Ascending aorta (tissue), 2 donors: ENCODE data around the gene TREX2. TPM values are rescaled to one million over a fixed set of nuclear protein-coding genes. Genes with fewer than 3 reads are reported as not detected.
A peak's percentile ranks its signal among the peaks of the same experiment; 100 is the strongest.

ENCODE experiments used
- DNase-seq, 2 donors: peaks; one replicate each; pipeline ENCODE4 v3.0.0-alpha.2; 2019; ENCODE audit warnings: low spot score in 2 of 2
- H3K27ac ChIP-seq, 2 donors: fragments of 200-600 bp; sonication (generic); one replicate each; pipeline ENCODE4 v1.5.1; 2016 to 2017; ENCODE audit warnings: mild to moderate bottlenecking in 1 of 2
- H3K27me3 ChIP-seq: fragments of 200-600 bp; sonication (generic); one replicate; pipeline ENCODE4 v1.5.1; 2017
- H3K36me3 ChIP-seq, 2 donors: fragments of 200-600 bp; sonication (generic); one replicate each; pipeline ENCODE4 v1.5.1; 2016
- H3K4me1 ChIP-seq, 2 donors: fragments of 200-600 bp; sonication (generic); one replicate each; pipeline ENCODE4 v1.5.1; 2016 to 2017; ENCODE audit warnings: mild to moderate bottlenecking in 1 of 2
- H3K4me3 ChIP-seq, 2 donors: fragments of 200-600 bp; sonication (generic); one replicate each; pipeline ENCODE4 v1.5.1; 2016 to 2017; ENCODE audit warnings: mild to moderate bottlenecking in 1 of 2
- H3K9me3 ChIP-seq, 2 donors: fragments of 200-600 bp; sonication (generic); one replicate each; pipeline ENCODE4 v1.5.1; 2016
- CTCF ChIP-seq, 3 experiments: fragments of 200-600 bp in 2 of 3; fragments of 450-650 bp in 1 of 3; sonication (generic) in 2 of 3; IDR thresholded peaks; one replicate each; pipeline ENCODE4 v1.5.1; 2016 to 2019; ENCODE audit warnings: antibody characterized with exemption in 3 of 3, mild to moderate bottlenecking in 1 of 3, moderate library complexity in 1 of 3
- intact Hi-C: fragments of 100-400 bp; cut with DNase I; formaldehyde crosslinking; loops from one replicate; pipeline ENCODE4 v1.15.1; 2023
- total RNA-seq: library from RNA; depleted of rRNA; stranded (reverse); fragments of >200 nt; gene quantifications from one replicate; pipeline ENCODE4 v1.1.0, GENCODE V29; 2016

TREX2 gene
- total RNA-seq, 1 donor from 2014 or later, result 0.21 TPM

- intact Hi-C loops, result no loop called here
- no peaks in the 10 kb centered on the region for H3K4me1 ChIP-seq
- H3K27me3 ChIP-seq, result peaks cover 5% of the 10 kb centered on the region
- no peaks in the 10 kb centered on the region for H3K9me3 ChIP-seq
- H3K27ac ChIP-seq, result no peak overlapping the region
- DNase-seq, result no peak
- no peaks in the 10 kb centered on the region for H3K36me3 ChIP-seq
- no peak for TF ChIP-seq CTCF (IDR thresholded peaks at IDR 0.05)
- H3K4me3 ChIP-seq, result no peak overlapping the region
Observed at GRCh38 chrX:153412746-153413720, 32.8 kb downstream of the TREX2 start.

GRCh38 chrX:153411988-153412574, 33.8 kb downstream of the TREX2 start:
- Histone ChIP-seq H3K9me3 (no peaks in the 10 kb centered on the region), H3K27ac (no peak overlapping the region), H3K27me3 (peaks cover 5% of the 10 kb centered on the region), H3K4me1 (no peaks in the 10 kb centered on the region), H3K36me3 (no peaks in the 10 kb centered on the region), H3K4me3 (peak overlapping the region; percentile 48 to 71)
- TF ChIP-seq CTCF (IDR thresholded peaks at IDR 0.05), result no peak
- intact Hi-C loops, result no loop called here
- DNase-seq, result no peak

- H3K9me3 ChIP-seq, result no peaks in the 10 kb centered on the region
- DNase-seq, result no peak
- intact Hi-C loops, result no loop called here
Observed at GRCh38 chrX:153411255-153411987, 34.4 kb downstream of the TREX2 start, which contains the start of gene ZFP92. ZFP92 (plus strand) TSS chrX:153411472; CDS start chrX:153418323, 6,851 bp downstream.

GRCh38 chrX:153410888-153411254, 35.0 kb downstream of the TREX2 start:
- peak overlapping the region; percentile 48 to 71 for H3K4me3 ChIP-seq

More at GRCh38 chrX:153411255-153411987, 34.4 kb downstream of the TREX2 start, which contains the start of gene ZFP92:
- H3K4me3 ChIP-seq, result peak within 1 kb of the TSS; percentile 48 to 71
- TF ChIP-seq CTCF (IDR thresholded peaks at IDR 0.05), result no peak
- no peaks in the 10 kb centered on the region for H3K4me1 ChIP-seq
- no peaks in the 10 kb centered on the region for H3K36me3 ChIP-seq
- peaks cover 5% of the 10 kb centered on the region for H3K27me3 ChIP-seq
- H3K27ac ChIP-seq, result no peak within 1 kb of the TSS

More at GRCh38 chrX:153410888-153411254, 35.0 kb downstream of the TREX2 start:
- no peak for TF ChIP-seq CTCF (IDR thresholded peaks at IDR 0.05)
- H3K27ac ChIP-seq, result no peak overlapping the region
- H3K4me1 ChIP-seq, result no peaks in the 10 kb centered on the region
- H3K36me3 ChIP-seq, result no peaks in the 10 kb centered on the region
- H3K27me3 ChIP-seq, result peaks cover 5% of the 10 kb centered on the region
- DNase-seq, result no peak
- intact Hi-C loops, result no loop called here
- no peaks in the 10 kb centered on the region for H3K9me3 ChIP-seq
